ENCODE results near the gene LRRC10B. TPM values are rescaled to one million over a fixed set of nuclear protein-coding genes. Genes with fewer than 3 reads are reported as not detected.

LRRC10B gene
- total and polyA plus RNA-seq, 8 donors: 0.43 to 1.3 (median 0.75) TPM; not detected in 2

Small RNA genes within 50 kb of the gene (small RNA-seq; reads per million reads assigned to genes)
- 0 to 0.20 (median 0) reads per million in 4 donors for gene MIR4488

Other genes with a start within 250 kb of the LRRC10B start
- 1 to 10 TPM in 2 of 5 donors, under 1 TPM in 1, not detected in 2; 0.45 to 4.6 (median 1.6) TPM for gene VWCE, start 213.4 kb upstream of the LRRC10B start, total RNA-seq
- gene VWCE, start 213.4 kb upstream of the LRRC10B start, polyA plus RNA-seq: 1 to 10 TPM in 1 of 3 donors, under 1 TPM in 2; 0.76 to 1.2 (median 0.93) TPM
- 100 to 1,000 TPM in 4 of 5 donors, 10 to 100 TPM in 1; 44.2 to 489 (median 152) TPM for gene DDB1, start 175.6 kb upstream of the LRRC10B start, total RNA-seq
- 10 to 100 TPM; 73.9 to 77.0 (median 74.2) TPM for gene DDB1, start 175.6 kb upstream of the LRRC10B start, polyA plus RNA-seq
- gene TKFC, start 175.5 kb upstream of the LRRC10B start, total RNA-seq: 100 to 1,000 TPM in 1 of 5 donors, 10 to 100 TPM in 4; 20.6 to 136 (median 63.9) TPM
- 10 to 100 TPM; 28.0 to 42.9 (median 41.3) TPM for gene TKFC, start 175.5 kb upstream of the LRRC10B start, polyA plus RNA-seq
- gene CYB561A3, start 146.9 kb upstream of the LRRC10B start, total RNA-seq: 100 to 1,000 TPM in 1 of 5 donors, 10 to 100 TPM in 4; 13.4 to 106 (median 22.2) TPM
- 10 to 100 TPM; 14.5 to 21.4 (median 20.3) TPM for gene CYB561A3, start 146.9 kb upstream of the LRRC10B start, polyA plus RNA-seq
- 100 to 1,000 TPM in 1 of 5 donors, 10 to 100 TPM in 4; 12.2 to 190 (median 24.4) TPM for gene TMEM138, start 146.4 kb upstream of the LRRC10B start, total RNA-seq
- gene TMEM138, start 146.4 kb upstream of the LRRC10B start, polyA plus RNA-seq: 10 to 100 TPM; 18.5 to 43.0 (median 22.3) TPM
- gene TMEM216, start 116.2 kb upstream of the LRRC10B start, total RNA-seq: 10 to 100 TPM; 12.3 to 35.6 (median 14.0) TPM
- gene TMEM216, start 116.2 kb upstream of the LRRC10B start, polyA plus RNA-seq: 10 to 100 TPM; 14.7 to 17.1 (median 15.7) TPM
- 100 to 1,000 TPM in 1 of 5 donors, 10 to 100 TPM in 4; 22.3 to 249 (median 46.1) TPM for gene CPSF7, start 78.8 kb upstream of the LRRC10B start, total RNA-seq
- 10 to 100 TPM; 21.7 to 33.0 (median 22.3) TPM for gene CPSF7, start 78.8 kb upstream of the LRRC10B start, polyA plus RNA-seq
- 100 to 1,000 TPM in 1 of 5 donors, 10 to 100 TPM in 4; 11.6 to 125 (median 40.6) TPM for gene SDHAF2, start 78.6 kb upstream of the LRRC10B start, total RNA-seq
- 10 to 100 TPM; 36.6 to 53.9 (median 43.7) TPM for gene SDHAF2, start 78.6 kb upstream of the LRRC10B start, polyA plus RNA-seq
- 1 to 10 TPM in 3 of 5 donors, under 1 TPM in 1, not detected in 1; 0.92 to 8.4 (median 2.9) TPM for gene SYT7, start 72.3 kb downstream of the LRRC10B start, total RNA-seq
- 1 to 10 TPM; 1.2 to 1.5 (median 1.4) TPM for gene SYT7, start 72.3 kb downstream of the LRRC10B start, polyA plus RNA-seq
- 10 to 100 TPM in 1 of 5 donors, 1 to 10 TPM in 2, under 1 TPM in 2; under 0.01 to 27.2 (median 1.3) TPM for gene DAGLA, start 171.6 kb downstream of the LRRC10B start, total RNA-seq
- gene DAGLA, start 171.6 kb downstream of the LRRC10B start, polyA plus RNA-seq: 1 to 10 TPM in 1 of 3 donors, under 1 TPM in 2; 0.15 to 3.2 (median 0.75) TPM
- gene MYRF, start 243.9 kb downstream of the LRRC10B start, total RNA-seq: 100 to 1,000 TPM in 3 of 5 donors, 10 to 100 TPM in 1, 1 to 10 TPM in 1; 6.4 to 527 (median 240) TPM
- gene MYRF, start 243.9 kb downstream of the LRRC10B start, polyA plus RNA-seq: 10 to 100 TPM; 19.0 to 45.9 (median 20.5) TPM

All from stomach (tissue), 8 donors.